Caco-2 (cell line): ENCODE measurements around the gene OCEL1. TPM values are rescaled to one million over a fixed set of nuclear protein-coding genes. Genes with fewer than 3 reads are reported as not detected.
A peak's percentile ranks its signal among the peaks of the same experiment; 100 is the strongest.

Source experiments
- BruUV-seq: library from RNA; stranded (reverse); fragments of 400-500 nt; replicated peaks from 2 replicates; lab custom pipeline; 2021; lab: Mats Ljungman, UMichigan
- CTCF ChIA-PET: fragments of 300-600 bp; sonication (Branson Sonifier 250); formaldehyde crosslinking; loops from one replicate; lab custom pipeline; 2022; ENCODE audit warnings: antibody characterized with exemption; lab: Charles Lee
- POLR2A ChIA-PET: fragments of 300-600 bp; sonication (Branson Sonifier 250); formaldehyde crosslinking; loops from one replicate; lab custom pipeline; 2022; ENCODE audit warnings: antibody characterized with exemption; lab: Charles Lee
- DNase-seq, 2 experiments: peaks; one replicate each; pipeline versions ENCODE4 v3.0.0 to v3.0.0-alpha.2; 2020 to 2022
- H3K27me3 ChIP-seq: replicated peaks from 2 replicates; pipeline ENCODE4 v1.6.0; 2011; ENCODE audit warnings: low read length; ENCODE audit not compliant: control insufficient read depth, insufficient read depth
- H3K36me3 ChIP-seq: 2 replicates; pipeline ENCODE4 v1.5.1; 2011; ENCODE audit warnings: low read length; ENCODE audit not compliant: control insufficient read depth, insufficient read depth
- H3K4me1 ChIP-seq: fragments of 250-450 bp; sonication (Bioruptor Pico); 2 replicates; pipeline ENCODE4 v1.5.1; 2020; ENCODE audit warnings: mild to moderate bottlenecking
- H3K4me3 ChIP-seq: 2 replicates; pipeline ENCODE4 v1.5.1; 2011; ENCODE audit warnings: low read depth, mild to moderate bottlenecking, control low read depth, low read length
- H3K9me3 ChIP-seq: fragments of 250-450 bp; sonication (Bioruptor Pico); 2 replicates; pipeline ENCODE4 v1.5.1; 2020; ENCODE audit warnings: mild to moderate bottlenecking, moderate library complexity
- H3K27ac Mint-ChIP-seq: one replicate; pipeline ENCODE4 v1.8.0; 2022; ENCODE audit warnings: mixed read lengths; ENCODE audit not compliant: unreplicated experiment
- H3K27me3 Mint-ChIP-seq: one replicate; pipeline ENCODE4 v1.8.0; 2022; ENCODE audit warnings: mixed read lengths; ENCODE audit not compliant: insufficient read depth, unreplicated experiment
- H3K36me3 Mint-ChIP-seq: one replicate; pipeline ENCODE4 v1.8.0; 2022; ENCODE audit warnings: mild to moderate bottlenecking, mixed read lengths; ENCODE audit not compliant: insufficient read depth, unreplicated experiment
- H3K4me1 Mint-ChIP-seq: one replicate; pipeline ENCODE4 v1.8.0; 2022; ENCODE audit warnings: low read depth, mixed read lengths; ENCODE audit not compliant: unreplicated experiment
- H3K4me3 Mint-ChIP-seq: one replicate; pipeline ENCODE4 v1.8.0; 2022; ENCODE audit warnings: mild to moderate bottlenecking, moderate library complexity, mixed read lengths; ENCODE audit not compliant: unreplicated experiment
- H3K9me3 Mint-ChIP-seq: one replicate; pipeline ENCODE4 v1.8.0; 2022; ENCODE audit warnings: mixed read lengths; ENCODE audit not compliant: unreplicated experiment
- CTCF ChIP-seq, 2 experiments: fragments of 200-600 bp in 1 of 2; IDR thresholded peaks; 1 replicate in 1 of 2; 2 replicates in 1 of 2; pipeline versions ENCODE4 v1.5.1 to v1.8.0; 2011 to 2022; ENCODE audit warnings: antibody characterized with exemption in 1 of 2, control low read depth in 1 of 2, inconsistent platforms in 1 of 2, low read depth in 1 of 2, low read length in 1 of 2, mild to moderate bottlenecking in 1 of 2, moderate library complexity in 1 of 2; ENCODE audit not compliant: insufficient read depth in 1 of 2, severe bottlenecking in 1 of 2, unreplicated experiment in 1 of 2
- intact Hi-C: fragments of 100-400 bp; cut with micrococcal nuclease; formaldehyde crosslinking; loops from one replicate; pipeline ENCODE4 v1.10.0; 2022; ENCODE audit not compliant: unreplicated experiment
- total RNA-seq: library from RNA; stranded (reverse); gene quantifications from 2 replicates; pipeline ENCODE4 v1.2.3, GENCODE V29; 2022

OCEL1 gene
- total RNA-seq, 1 experiment from 2014 or later, result 14.9 TPM

DNA sequence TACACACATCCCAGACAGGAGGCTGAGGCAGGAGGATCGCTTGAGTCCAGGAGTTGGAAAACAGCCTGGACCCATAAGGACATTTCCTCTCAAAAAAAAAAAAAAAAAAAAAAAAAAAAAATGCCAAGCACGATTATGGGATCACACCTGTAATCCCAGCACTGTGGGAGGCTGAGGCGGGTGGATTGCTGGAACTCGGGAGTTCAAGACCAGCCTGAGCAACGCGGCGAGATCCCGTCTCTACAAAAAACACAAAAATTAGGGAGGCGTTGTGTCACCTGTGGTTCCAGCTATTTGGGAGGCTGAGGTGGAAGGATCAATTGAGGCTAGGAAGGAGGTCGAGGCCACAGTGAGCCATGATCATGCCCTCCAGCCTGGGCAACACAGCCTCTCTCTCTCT is 973 bp upstream of the OCEL1 start:
- POLR2A ChIA-PET, result interaction anchor here (0.6 kb wide), 1 partner anchor 21 kb away, joined by 5 read pairs; no protein-coding TSS in a partner anchor
- H3K27me3 Mint-ChIP-seq, result no peaks in the 10 kb centered on the region

GRCh38 chr19:17227798-17228367 is 1.9 kb downstream of the OCEL1 start:
- intact Hi-C loops, result loop anchor here (5.0 kb wide), 1 partner anchor 39 kb away; the partner anchor contains the start of gene BABAM1
- BruUV-seq, result TSS peak; percentile 44
- no peaks in the 10 kb centered on the region for H3K9me3 ChIP-seq
- no peaks in the 10 kb centered on the region for H3K27me3 ChIP-seq
- CTCF ChIA-PET, result interaction anchor here (0.5 to 1.3 kb wide), 2 partner anchors 15 to 1207 kb away, joined by 3 to 4 read pairs; no protein-coding TSS in a partner anchor
- no peak for DNase-seq
- H3K4me3 ChIP-seq, result no peak overlapping the region
- Mint-ChIP-seq H3K4me3 (no peak overlapping the region), H3K9me3 (no peaks in the 10 kb centered on the region), H3K36me3 (peaks cover 47% of the 10 kb centered on the region), H3K27me3 (no peaks in the 10 kb centered on the region), H3K27ac (no peak overlapping the region), H3K4me1 (no peaks in the 10 kb centered on the region)
- POLR2A ChIA-PET, result interaction anchor here (0.9 kb wide), 1 partner anchor 15 kb away, joined by 3 read pairs; no protein-coding TSS in a partner anchor
- no peak for TF ChIP-seq CTCF (IDR thresholded peaks at IDR 0.05; ENCODE audit: insufficient read depth in 1 of 2, low read depth in 1 of 2, low read length in 1 of 2, severe bottlenecking in 1 of 2, unreplicated experiment in 1 of 2)
- H3K36me3 ChIP-seq, result no peaks in the 10 kb centered on the region
- no peaks in the 10 kb centered on the region for H3K4me1 ChIP-seq

More for the DNA sequence above, 973 bp upstream of the OCEL1 start:
- no peak overlapping the region for H3K27ac Mint-ChIP-seq
- Histone ChIP-seq H3K27me3 (no peaks in the 10 kb centered on the region), H3K36me3 (no peaks in the 10 kb centered on the region), H3K4me3 (no peak overlapping the region), H3K9me3 (no peaks in the 10 kb centered on the region), H3K4me1 (0 out of 2 replicates have a peak, but pooled peaks cover 5% of the 10 kb centered on the region)
- CTCF ChIA-PET, result no interaction called here
- H3K36me3 Mint-ChIP-seq, result peaks cover 25% of the 10 kb centered on the region
- peak overlapping the region; percentile 77 for H3K4me3 Mint-ChIP-seq
- no peak for DNase-seq
- no TSS peak for BruUV-seq
- no peaks in the 10 kb centered on the region for H3K4me1 Mint-ChIP-seq
- no peaks in the 10 kb centered on the region for H3K9me3 Mint-ChIP-seq
- TF ChIP-seq CTCF (IDR thresholded peaks at IDR 0.05; ENCODE audit: insufficient read depth in 1 of 2, low read depth in 1 of 2, low read length in 1 of 2, severe bottlenecking in 1 of 2, unreplicated experiment in 1 of 2), result no peak
- intact Hi-C loops, result loop anchor here (5.0 kb wide), 1 partner anchor 42 kb away; the partner anchor contains the start of gene BABAM1

DNA sequence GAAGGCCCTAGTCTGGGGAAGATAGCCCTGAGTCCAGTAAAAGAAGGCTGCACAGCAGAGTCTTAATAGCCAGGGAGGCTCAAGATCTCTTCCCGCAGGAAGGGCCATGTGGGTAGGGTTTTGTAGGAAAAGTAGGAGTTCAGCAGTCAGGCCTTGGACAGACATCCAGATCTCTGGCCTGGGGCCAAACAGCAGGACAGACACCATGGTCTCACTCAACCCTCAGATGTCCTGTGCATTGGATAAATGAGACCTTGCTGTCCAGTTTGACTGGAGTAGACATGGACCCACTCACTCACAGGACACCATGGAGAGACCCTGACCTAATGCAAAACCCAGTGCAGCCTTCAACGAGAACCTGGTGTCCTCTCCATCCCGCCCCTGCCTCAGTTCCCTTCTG is 3.9 kb downstream of the OCEL1 start:
- Mint-ChIP-seq H3K4me3 (no peak overlapping the region), H3K36me3 (peaks cover 66% of the 10 kb centered on the region), H3K27ac (no peak overlapping the region), H3K4me1 (no peaks in the 10 kb centered on the region), H3K9me3 (no peaks in the 10 kb centered on the region), H3K27me3 (no peaks in the 10 kb centered on the region)
- no TSS peak for BruUV-seq
- no peak overlapping the region for H3K4me3 ChIP-seq
- no peaks in the 10 kb centered on the region; the same call in 1 of the 2 replicates for H3K9me3 ChIP-seq
- CTCF ChIA-PET, result no interaction called here
- POLR2A ChIA-PET, result no interaction called here
- intact Hi-C loops, result loop anchor here (5.0 kb wide), 1 partner anchor 37 kb away; the partner anchor contains the start of gene BABAM1
- H3K36me3 ChIP-seq, result no peaks in the 10 kb centered on the region
- no peak for DNase-seq
- no peak for TF ChIP-seq CTCF (IDR thresholded peaks at IDR 0.05; ENCODE audit: insufficient read depth in 1 of 2, low read depth in 1 of 2, low read length in 1 of 2, severe bottlenecking in 1 of 2, unreplicated experiment in 1 of 2)
- H3K4me1 ChIP-seq, result no peaks in the 10 kb centered on the region
- no peaks in the 10 kb centered on the region for H3K27me3 ChIP-seq
